Stimulated activated naive CD8-positive, alpha-beta T cell treated with anti-CD3 and anti-CD28 coated beads, Interleukin-15, Interleukin-2, amounts not matched to agents 100 U/mL and 50 U/mL, for 24 hours (primary cell): Measurements from ENCODE around the gene CRLF1.

ENCODE experiments used
- ATAC-seq: fragments of 150-1000 bp; cut with Tn5 transposase; one replicate; pipeline ENCODE4 v1.10.0; 2021
- DNase-seq: peaks from one replicate; pipeline ENCODE4 v3.0.0; 2021

Gene CRLF1

GRCh38 chr19:18636183-18636968 lies 29.8 kb upstream of the CRLF1 start:
- peak; percentile 100 for DNase-seq

GRCh38 chr19:18635831-18636182 lies 29.2 kb upstream of the CRLF1 start:
- DNase-seq = no peak
- ATAC-seq = no peak

More at GRCh38 chr19:18636183-18636968, 29.8 kb upstream of the CRLF1 start:
- ATAC-seq = peak; percentile 93

- DNase-seq = no peak
- no peak for ATAC-seq
Observed at GRCh38 chr19:18634612-18635297, 28.2 kb upstream of the CRLF1 start.

GRCh38 chr19:18633321-18633720 lies 26.7 kb upstream of the CRLF1 start:
- DNase-seq = no peak
- ATAC-seq = no peak

- ATAC-seq (no peak), DNase-seq (no peak)
Observed at GRCh38 chr19:18629166-18630088, 22.8 kb upstream of the CRLF1 start.

- DNase-seq (no peak), ATAC-seq (no peak)
Observed at GRCh38 chr19:18626906-18627305, 20.3 kb upstream of the CRLF1 start.

GRCh38 chr19:18620902-18621301 lies 14.3 kb upstream of the CRLF1 start:
- ATAC-seq = no peak
- DNase-seq = no peak

GRCh38 chr19:18620311-18620710 lies 13.7 kb upstream of the CRLF1 start:
- ATAC-seq (no peak), DNase-seq (no peak)

- ATAC-seq (no peak), DNase-seq (no peak)
Observed at GRCh38 chr19:18618236-18618635, 11.6 kb upstream of the CRLF1 start.

GRCh38 chr19:18617562-18617961 lies 11.0 kb upstream of the CRLF1 start:
- no peak for DNase-seq
- no peak for ATAC-seq

GRCh38 chr19:18616023-18616422 lies 9.4 kb upstream of the CRLF1 start:
- no peak for ATAC-seq
- no peak for DNase-seq

GRCh38 chr19:18613589-18614234 lies 7.1 kb upstream of the CRLF1 start:
- ATAC-seq = no peak
- DNase-seq = no peak

- no peak for ATAC-seq
- DNase-seq = peak; percentile 44
Observed at GRCh38 chr19:18612772-18613588, 6.4 kb upstream of the CRLF1 start, which contains the start of gene TMEM59L. Gene TMEM59L (plus strand): TSS chr19:18612870. CDS start chr19:18612959, 89 bp downstream.

- DNase-seq = no peak
Observed at GRCh38 chr19:18612051-18612771, 5.6 kb upstream of the CRLF1 start.

GRCh38 chr19:18611327-18612050 lies 4.9 kb upstream of the CRLF1 start:
- DNase-seq (no peak), ATAC-seq (no peak)

More at GRCh38 chr19:18612051-18612771, 5.6 kb upstream of the CRLF1 start:
- ATAC-seq = no peak

- ATAC-seq = no peak
- no peak for DNase-seq
Observed at GRCh38 chr19:18610556-18611326, 4.1 kb upstream of the CRLF1 start.

- DNase-seq = no peak
- no peak for ATAC-seq
Observed at GRCh38 chr19:18610245-18610555, 3.6 kb upstream of the CRLF1 start.

- ATAC-seq = no peak
- DNase-seq = no peak
Observed at GRCh38 chr19:18609717-18610051, 3.1 kb upstream of the CRLF1 start.
